HG02943 (cell line): ENCODE measurements around the gene SNX30.

Experiments used
- ATAC-seq: cut with Tn5 transposase; IDR thresholded peaks from one replicate; pipeline ENCODE4 v1.9.1; 2021; ENCODE audit warnings: mild to moderate bottlenecking, low read depth, moderate library complexity; ENCODE audit not compliant: unreplicated experiment

The SNX30 gene

DNA sequence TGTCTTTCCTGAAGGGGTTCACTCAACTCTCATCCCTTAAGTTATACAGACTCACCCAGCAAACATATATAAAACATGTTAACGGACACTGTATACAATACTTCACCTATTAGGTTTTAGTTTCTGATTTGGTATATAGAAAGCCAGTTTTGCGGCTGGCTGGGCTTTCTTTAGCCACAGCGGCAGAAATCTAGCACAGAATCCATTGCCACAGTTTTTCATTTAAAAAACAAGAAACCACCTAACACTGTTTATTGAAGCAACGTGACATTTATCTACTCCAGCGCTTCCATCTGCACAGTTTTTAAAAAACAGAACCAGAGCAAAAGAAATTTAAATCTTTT, 67.3 kb downstream of the SNX30 start:
- peak; percentile 86 for ATAC-seq

DNA sequence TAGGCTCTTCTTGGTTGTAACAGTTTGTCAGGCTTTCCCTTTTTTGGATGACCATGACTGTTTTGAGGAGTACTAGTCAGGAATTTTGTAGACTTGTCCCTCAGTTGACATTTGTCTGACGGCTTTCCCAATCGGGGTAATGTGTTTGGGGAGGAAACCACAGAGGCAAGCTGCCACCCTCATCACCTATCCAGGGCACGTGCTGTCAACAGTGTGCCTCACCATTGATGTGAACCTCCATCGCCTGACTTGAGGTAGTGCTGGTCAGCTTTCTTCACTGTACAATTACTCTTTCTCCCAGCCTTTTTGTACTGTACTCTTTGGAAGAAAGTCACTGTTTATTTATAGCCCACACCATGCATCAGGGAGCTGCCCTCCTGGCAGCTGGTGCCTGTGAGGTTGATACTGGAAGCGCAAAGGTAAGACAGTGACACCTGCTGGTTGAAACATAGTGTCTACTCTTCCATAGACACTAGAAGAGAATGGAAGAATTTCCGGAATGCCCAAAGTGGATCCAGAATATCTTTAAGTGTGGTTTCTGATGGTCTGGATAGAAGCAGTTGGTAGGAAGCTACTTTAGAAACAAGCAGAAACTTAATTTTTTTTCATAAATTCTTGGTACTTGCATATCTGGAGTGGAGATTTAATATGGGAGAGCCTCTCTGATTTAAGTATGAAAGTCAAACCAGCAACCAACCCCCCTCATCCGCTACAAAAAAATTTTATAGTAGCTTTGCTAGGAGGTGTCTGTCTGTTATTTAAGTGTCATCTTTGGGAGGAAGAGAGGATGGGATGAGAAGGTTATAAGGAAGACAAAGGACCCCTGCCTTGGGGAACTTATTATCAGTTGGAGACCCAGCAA, 69.3 kb downstream of the SNX30 start:
- no peak for ATAC-seq

DNA sequence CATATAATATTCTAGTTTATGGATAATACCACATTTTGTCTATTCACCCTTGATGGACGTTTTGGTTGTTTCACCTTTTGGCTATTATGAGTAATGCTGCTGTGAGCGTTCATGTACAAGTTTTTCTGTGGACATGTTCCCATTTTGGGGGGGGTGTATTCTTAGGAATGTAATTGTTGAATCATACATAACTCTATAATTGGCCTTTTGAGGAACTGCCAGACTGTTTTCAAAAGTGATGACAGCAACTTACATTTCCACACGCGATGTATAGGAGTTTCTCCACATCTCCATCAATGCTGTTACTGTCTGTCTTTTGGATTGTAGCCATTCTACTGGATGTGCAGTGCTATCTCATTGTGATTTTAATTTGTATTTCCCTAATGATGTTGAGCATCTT, 70.3 kb downstream of the SNX30 start:
- ATAC-seq: no peak

DNA sequence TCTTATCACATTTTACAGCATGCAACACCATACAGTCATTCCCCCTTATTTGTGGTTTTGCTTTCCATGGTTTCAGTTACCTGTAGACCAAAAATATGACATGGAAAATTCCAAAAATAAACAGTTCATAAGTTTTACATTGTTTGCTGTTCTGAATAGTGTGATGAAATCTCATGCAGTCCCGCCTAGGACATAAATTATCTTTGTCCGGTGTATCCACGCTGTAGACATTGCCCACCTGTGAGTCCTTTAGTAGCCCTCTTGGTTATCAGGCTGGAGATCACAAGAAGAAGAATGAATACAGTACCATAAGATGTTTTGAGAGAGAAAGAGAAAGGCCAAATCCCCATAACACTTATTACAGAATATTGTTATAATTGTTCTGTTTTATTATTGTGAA, 72.1 kb downstream of the SNX30 start:
- no peak for ATAC-seq

DNA sequence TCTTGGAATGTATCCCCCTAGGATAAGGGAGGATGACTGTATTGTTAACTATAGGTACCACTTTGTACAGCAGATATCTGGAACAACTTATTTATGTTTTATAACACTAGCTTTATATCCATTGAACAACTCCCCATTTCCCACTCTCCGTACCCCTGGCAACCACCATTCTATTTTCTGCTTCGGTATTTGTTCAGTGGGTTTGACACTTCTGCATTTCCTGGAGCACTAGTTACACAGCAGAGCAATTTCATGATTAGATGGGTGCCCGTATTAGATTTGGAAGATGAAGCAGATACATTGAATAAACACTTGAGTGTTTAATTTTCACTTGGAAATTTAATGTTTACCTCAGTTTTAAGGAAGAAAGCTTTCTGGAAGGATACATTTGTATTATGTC, 72.7 kb downstream of the SNX30 start:
- ATAC-seq: no peak

DNA sequence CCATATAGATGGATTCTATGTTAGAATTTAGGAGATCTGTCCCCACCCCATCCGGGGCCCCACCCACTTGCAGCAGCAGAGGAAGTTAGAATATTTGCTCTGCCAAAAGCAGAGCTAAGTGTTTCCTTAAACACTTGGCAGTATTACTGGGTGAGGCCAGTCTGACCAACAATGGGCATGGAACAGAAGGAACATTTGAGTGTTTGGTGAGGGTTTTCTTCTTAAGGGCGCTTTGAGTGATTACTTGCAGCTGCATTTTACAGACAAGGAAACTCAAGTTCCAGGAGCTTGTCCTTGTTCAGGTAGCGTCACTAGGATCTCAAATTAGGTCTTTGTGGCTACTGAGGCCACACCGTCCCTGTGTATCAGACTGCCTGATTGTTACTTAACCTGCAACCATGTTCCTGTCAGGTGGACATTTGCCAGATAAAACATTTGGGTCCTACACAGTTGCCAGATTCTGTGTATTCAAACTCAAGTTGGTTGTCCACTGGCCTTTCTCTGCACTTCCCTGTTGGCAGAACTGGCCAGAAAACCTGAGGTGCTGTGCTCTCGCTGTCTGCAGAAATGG, 80.8 kb downstream of the SNX30 start:
- ATAC-seq: no peak

DNA sequence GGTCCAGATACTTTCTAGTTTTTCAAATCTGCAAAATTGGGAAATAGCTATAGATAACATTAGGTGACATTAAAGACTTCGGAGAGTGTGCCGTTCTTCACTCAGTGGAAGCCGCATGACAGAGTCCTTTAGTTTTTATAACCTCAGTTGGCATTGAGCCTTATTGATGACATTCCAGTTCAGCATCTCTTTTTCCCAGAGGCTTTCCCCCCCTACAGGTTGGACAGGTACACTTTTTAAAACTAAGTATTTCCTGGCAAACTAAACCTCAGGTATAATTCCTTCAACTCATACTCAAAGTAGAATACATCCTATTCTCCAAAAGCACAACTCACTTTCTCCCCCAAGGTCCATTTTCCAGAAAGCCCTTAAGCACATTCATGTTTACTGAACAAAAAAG, 81.4 kb downstream of the SNX30 start:
- ATAC-seq: no peak

DNA sequence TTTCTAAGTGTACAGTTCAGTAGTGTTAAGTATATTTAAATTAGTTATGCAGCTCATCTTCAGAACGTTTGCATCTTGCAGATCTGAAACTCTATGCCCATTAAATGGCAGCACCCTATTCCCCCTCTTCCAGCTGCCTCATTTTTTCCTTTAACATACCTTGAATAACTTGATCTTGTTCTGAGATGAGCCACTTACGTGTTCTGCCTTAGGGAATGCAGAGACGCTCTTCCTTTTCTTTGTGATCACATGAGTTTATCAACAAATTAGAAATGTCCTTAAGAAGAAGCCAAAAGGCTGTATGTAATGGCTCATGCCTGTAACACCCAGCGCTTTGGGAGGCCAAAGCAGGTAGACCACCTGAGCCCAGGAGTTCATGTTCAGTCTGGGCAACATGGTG, 82.5 kb downstream of the SNX30 start:
- ATAC-seq: no peak

DNA sequence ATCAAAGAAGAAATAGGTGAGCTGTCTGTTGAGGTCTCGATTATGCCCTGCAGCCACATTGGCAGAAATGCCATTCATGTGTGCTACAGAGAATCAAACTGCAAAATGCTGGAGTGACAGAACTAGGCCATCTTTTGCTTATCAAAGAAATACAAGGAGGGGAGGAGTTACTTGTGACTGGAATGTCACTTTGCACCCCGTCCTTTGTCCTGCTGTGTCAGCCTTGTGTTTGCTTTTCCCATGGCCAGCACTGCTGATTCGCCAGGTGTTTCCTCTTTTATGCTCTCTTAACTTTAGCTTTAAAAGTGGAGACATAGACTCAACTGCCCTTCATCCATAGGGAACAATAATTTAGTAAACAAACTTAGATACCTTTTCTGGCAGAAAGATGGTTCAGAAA, 85.8 kb downstream of the SNX30 start:
- ATAC-seq: no peak

DNA sequence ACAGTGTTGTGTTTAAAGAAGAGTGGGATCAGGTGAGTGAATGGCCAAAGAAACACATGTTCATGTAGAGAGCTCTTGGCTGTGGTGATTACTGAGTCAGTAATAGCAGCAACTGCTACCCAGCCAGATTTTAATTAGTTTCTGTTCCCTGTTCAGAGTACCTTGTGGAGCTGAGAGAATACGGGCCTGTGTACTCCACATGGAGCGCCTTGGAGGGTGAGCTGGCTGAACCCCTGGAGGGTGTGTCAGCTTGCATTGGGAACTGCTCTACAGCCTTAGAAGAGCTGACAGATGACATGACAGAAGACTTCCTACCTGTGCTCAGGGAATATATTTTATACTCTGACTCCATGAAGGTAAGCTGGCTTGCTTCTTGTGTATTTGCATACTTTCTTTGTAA, 87.8 kb downstream of the SNX30 start:
- no peak for ATAC-seq

DNA sequence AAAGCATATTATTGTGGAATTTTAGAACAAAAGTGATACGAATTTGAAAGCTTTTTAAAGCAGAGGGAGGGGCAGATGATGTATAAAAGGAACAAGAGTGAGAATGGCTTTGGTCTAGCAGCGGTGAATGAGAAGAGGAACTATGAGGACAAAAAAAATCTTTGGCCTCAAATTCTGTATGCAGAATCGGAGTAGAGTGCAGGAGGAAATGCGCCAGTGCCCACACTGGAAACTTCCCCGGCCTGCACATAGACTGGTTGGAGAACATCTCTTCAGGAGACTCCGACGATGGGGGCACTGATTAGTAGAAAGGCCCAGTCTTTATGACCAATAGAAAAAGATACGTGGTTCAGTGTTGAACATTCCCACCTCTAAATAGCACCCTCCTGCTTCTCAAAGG, 88.8 kb downstream of the SNX30 start:
- ATAC-seq: no peak

DNA sequence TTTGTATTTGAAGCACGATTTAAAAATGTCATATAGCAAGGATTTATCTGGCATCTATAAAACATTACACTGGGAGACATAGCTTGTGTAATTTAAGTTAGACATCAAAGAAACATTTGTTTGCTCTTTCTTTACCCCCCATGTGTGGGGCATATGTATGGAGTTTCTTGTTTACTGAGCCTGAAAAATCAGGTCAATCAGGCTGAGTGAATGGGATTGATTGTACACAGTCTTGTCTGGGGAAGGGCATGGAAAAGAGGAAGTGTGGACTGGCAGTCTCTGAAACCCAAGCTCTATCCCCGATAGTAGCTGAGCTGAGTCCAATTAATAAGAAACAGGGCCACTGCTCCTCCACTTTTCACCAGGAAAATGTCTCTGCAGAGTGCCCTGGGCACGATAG, 90.7 kb downstream of the SNX30 start:
- no peak for ATAC-seq

DNA sequence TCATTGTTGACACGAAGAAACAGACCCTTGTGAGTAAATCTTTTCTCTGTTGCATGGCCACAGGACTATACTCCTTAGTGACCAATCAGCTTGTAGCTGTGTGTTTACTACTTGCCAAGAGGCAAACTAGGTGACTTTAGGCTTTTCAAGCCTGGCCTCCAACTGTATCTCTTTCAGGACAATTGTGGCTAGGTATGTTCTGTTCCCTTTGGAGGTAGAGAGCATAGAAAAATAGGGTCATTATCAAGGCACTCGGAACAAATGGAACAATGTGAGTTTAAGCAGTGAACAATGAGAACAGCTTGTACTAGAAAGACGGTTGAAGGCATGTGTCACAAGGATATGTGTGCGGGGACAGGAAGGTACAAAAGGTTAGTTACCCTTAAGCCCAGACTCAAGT, 92.0 kb downstream of the SNX30 start:
- no peak for ATAC-seq

DNA sequence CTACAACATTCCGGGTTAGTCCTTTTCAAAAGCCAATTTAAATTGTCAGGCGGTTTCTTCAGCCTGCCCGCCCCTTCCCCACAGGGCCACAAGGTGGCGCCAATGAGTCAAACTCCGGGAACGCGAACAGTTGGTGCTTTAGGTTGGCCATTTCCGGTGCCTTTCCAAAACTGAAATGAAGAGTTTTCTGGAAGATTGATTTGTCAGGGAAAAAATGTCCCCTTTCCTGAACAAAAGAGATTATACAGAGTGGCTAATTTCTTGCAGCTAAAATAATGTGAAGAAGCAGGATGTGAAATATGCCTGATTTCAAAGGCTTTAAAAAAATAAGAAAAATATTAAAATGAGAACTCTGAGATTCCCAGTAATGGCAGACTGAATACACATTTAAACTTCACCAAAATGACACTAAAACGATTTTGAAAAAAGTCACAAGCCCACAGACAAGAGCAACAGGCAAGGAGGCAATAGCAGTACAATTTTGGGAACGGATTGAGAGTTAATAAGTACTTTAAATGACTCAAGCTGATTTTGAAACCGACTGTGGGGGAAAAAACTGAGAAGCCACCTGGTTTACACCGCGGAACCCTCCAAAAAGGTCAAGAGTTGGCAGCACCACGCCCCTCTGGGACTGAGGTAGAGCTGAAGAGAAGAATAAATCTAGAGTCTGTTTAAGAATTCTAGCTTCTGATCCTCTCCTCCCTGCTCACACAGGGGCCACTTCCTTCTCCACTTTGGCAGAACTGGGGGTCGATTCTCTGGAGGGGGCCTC, 94.4 kb downstream of the SNX30 start:
- peak; percentile 90 for ATAC-seq

DNA sequence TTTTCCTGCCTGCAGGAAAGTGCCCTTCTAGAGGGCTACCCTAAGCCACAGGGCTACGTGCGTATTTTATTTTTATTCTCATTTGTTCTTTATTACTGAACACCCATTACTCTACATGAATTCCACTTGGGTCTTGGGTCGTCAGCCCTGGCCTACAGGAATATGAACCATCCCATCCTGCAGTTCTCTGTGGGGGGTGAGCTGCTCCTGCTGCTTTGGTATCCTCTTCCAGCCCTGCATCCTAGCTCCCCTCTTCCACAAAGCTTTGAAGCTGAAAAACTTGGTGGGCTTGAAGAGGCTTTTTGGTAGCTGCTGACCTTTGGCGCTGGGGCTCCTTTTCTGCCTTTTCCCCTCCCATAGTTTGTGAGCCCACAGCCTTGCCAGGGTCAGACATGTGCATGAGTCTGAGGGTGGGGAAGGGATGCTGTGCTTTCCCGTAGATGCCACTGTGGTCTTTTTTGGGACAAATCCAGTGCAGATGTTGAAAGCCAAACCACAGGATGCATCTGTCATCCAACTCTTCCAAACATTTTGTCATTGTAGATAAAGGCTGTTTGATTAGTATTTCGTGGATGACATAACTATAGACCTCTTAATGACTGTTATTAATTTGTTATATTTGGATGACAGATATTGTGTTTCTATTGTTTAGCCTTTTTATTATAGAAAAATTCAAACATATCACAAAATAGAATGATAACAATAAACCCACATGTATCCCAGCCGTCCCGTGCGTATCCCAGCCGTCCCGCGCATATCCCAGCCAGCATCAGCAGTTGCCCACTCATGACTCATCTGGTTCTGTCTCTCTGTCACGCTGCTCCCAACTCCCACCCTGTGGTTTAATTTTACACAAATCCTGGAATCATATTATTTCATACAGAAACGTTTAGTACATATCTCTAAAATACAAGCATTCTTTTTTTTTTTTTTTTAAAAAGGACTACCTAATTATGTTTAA, 96.2 kb downstream of the SNX30 start:
- no peak for ATAC-seq

DNA sequence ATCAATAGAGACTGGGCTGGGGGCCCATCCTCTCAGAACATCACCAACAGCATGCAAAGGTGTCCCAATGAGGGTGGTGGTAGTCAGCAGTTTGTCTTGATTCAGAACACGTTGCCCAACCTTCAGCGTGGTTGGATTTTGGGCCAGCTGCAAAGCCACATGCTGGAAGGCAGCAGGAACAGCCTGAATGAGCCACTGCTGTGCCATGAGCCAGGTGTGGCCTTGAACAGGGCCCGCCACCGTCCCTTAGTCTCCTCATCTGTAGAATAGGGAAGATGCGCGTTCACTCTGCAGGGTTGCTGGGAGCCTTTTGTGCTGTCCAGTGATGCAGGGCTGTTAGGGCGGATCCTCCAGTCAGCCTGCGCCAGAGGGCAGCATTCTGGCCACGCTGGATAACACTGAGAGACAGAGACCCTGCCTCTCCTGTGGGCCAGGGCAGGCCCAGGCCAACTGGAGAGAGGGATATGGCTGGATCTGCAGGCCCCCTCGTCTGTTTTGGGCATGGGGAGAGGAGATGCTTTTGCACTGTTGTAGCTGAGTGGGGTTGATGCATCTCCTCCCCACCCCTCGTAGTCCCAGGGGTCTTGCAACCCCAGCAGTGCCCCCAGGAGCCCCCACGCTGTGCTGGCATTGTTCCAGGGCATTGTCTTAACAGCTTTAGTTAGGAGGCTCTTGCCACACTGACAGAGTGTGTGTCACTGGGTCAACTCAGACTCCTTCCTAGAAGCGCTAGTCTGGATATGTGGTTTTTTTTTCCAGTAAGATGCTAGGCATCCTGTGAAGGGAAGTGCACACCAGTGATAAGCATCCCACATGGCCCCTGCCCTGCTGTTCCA, 98.0 kb downstream of the SNX30 start:
- ATAC-seq: no peak

DNA sequence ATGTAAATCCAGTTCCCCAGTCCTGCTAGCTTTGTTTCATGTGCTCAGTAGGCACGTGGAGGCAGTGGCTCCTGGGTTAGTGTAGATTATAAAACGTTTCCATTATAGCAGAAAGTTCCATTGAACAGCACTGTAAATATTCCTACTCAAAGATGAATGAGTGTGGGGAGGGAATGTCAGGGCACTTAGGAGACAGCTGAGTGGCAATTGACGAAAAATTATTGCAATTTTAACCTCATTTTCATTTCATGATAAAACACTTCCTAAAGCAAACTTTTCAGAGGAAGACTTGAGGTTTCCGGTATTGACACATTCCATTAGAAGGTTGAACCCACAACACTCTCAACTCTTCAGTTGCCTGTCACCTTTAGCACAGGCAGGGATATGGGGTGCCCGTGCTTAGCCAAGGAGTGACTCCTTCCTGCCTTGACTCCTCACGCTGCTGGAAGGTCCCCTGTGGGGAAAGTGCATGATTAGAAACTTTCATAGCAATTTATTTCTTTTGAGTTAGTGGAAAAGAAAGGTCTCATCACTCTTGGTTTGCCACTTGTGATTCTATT, 98.9 kb downstream of the SNX30 start:
- ATAC-seq: no peak

DNA sequence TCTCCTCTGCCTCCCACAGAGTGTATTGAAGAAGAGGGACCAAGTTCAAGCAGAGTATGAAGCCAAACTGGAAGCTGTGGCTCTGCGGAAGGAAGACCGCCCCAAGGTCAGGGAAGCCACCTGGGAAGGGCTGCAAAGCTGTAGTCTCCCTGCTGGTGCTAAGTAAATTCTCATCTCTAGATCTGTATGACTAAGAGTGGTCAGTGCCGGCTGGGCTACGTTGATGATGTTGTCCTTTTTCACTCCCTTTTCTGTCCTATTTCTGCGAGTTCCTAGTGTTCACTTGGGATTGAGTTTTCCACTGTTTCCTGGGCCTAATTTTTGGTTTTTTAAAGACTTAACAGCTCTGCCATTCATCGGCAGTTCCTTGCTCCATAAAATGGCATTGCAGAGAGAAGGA, 100.3 kb downstream of the SNX30 start:
- no peak for ATAC-seq

DNA sequence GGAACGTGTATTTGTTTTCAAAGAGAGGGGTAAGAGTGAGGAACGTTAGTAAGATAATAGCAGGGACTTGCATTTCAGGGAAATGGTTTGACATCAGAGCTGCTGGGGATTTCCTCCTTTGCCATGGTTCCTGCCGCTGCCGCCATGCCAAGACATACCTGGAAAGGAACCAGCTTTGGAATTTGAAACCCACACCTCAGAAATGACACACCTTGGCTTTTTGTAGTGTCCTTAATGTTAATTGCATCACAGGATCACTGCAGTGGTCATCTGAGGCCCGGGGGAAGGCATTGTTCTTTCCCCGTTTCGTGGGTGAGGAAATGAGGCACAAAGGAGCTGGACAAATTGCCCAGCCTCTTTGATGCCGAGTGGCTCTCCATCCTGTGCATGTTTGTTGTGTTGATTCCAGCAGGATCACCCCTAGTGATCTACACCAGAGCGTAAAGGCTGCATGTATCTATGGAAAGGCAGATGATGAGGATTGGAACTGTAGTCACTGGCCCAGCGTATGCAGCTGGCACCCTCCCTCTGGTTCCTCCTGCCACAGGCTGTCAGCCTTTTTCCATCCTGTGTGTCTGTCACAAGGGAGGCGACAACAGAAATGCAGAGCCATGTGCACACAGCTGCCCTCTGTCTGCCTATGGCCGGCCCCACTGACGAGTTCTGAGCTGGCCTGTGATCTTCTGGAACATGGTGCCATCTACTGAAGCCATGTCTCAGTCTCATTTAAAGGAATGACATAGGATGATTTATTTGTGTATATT, 102.4 kb downstream of the SNX30 start:
- no peak for ATAC-seq
